ENCODE data around the gene RNF123.

DNA sequence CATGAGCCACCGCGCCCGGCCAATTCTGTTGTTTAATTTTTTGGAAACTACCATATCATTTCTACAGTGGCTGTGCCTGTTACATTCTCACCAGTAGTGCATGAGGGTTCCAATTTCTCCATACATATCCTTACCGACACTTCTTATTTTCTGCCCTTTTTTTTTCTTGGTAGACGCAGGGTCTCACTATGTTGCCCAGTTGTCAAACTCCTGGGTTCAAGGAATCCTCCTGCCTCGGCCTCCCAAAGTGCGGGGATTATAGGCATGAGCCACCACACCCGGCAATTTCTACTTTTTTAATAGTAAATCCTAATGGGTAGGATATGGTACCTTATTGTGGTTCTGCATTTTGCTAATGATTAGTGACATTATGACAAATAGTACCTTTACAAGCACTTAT is 20.5 kb downstream of the RNF123 start:
- TF ChIP-seq CTCF (IDR thresholded peaks at IDR 0.05) (no peak), EZH2 (IDR thresholded peaks at IDR 0.05; ENCODE audit: borderline replicate concordance, insufficient read depth, low read depth, low read length, poor library complexity, severe bottlenecking) (no peak)
